DMS114 treated with DMSO at 0.1 percent for 48 hours (cell line): ENCODE measurements around the gene SHC2.
"Not testable (repeated sequence)": the region's sequence is repeated elsewhere in the genome, so short reads cannot be mapped to it uniquely, and the experiment has no call there.

ENCODE experiments used
- DNase-seq: peaks from one replicate; lab custom pipeline; 2025; ENCODE audit not compliant: unreplicated experiment; lab: John Stamatoyannopoulos, UW

The SHC2 gene

GRCh38 chr19:450912-451481 lies 9.8 kb downstream of the SHC2 start:
- DNase-seq: not testable (repeated sequence)

GRCh38 chr19:449916-450315 lies 10.9 kb downstream of the SHC2 start:
- no peak for DNase-seq

GRCh38 chr19:447816-448560 lies 12.8 kb downstream of the SHC2 start:
- DNase-seq: no peak

GRCh38 chr19:447064-447426 lies 13.8 kb downstream of the SHC2 start:
- no peak for DNase-seq

- no peak for DNase-seq
These were observed 16.1 kb downstream of the SHC2 start for GRCh38 chr19:444677-445210.

- no peak for DNase-seq
These were observed 17.8 kb downstream of the SHC2 start for GRCh38 chr19:443005-443404.

- no peak for DNase-seq
These were observed 18.7 kb downstream of the SHC2 start for GRCh38 chr19:442085-442484.

GRCh38 chr19:441213-441836 lies 19.5 kb downstream of the SHC2 start:
- DNase-seq: no peak

GRCh38 chr19:440391-441212 lies 20.2 kb downstream of the SHC2 start:
- no peak for DNase-seq

GRCh38 chr19:439167-439900 lies 21.5 kb downstream of the SHC2 start:
- DNase-seq: no peak

GRCh38 chr19:438416-438958 lies 22.3 kb downstream of the SHC2 start:
- no peak for DNase-seq

- DNase-seq: no peak
These were observed 23.8 kb downstream of the SHC2 start for GRCh38 chr19:437041-437440.

- no peak for DNase-seq
These were observed 24.4 kb downstream of the SHC2 start for GRCh38 chr19:436413-436950.

GRCh38 chr19:435707-436412 lies 25.0 kb downstream of the SHC2 start:
- no peak for DNase-seq

GRCh38 chr19:435056-435706 lies 25.7 kb downstream of the SHC2 start:
- no peak for DNase-seq

GRCh38 chr19:434152-434960 lies 26.5 kb downstream of the SHC2 start:
- no peak for DNase-seq

- no peak for DNase-seq
These were observed 30.1 kb downstream of the SHC2 start for GRCh38 chr19:430701-431100.

GRCh38 chr19:428149-428548 lies 32.7 kb downstream of the SHC2 start:
- DNase-seq: no peak
